Measurements from ENCODE around the gene NOP56. TPM values are rescaled to one million over a fixed set of nuclear protein-coding genes. Genes with fewer than 3 reads are reported as not detected.

NOP56 gene
- total RNA-seq, 1 donor from 2014 or later = 84.9 TPM

DNA sequence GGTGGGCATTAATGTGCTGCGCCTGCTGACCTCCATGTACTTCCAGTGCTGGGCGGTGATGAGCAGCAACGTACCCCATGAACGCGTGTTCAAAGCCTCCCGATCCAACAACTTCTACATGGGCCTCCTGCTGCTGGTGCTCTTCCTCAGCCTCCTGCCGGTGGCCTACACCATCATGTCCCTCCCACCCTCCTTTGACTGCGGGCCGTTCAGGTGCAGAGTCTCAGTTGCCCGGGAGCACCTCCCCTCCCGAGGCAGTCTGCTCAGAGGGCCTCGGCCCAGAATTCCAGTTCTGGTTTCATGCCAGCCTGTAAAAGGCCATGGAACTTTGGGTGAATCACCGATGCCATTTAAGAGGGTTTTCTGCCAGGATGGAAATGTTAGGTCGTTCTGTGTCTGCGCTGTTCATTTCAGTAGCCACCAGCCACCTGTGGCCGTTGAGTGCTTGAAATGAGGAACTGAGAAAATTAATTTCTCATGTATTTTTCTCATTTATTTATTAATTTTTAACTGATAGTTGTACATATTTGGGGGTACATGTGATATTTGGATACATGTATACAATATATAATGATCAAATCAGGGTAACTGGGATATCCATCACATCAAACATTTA is 35.2 kb upstream of the NOP56 start:
- Histone ChIP-seq H3K27me3 (ENCODE audit: low read depth) (no peaks in the 10 kb centered on the region), H3K36me3 (no peaks in the 10 kb centered on the region), H3K4me3 (no peak overlapping the region), H3K9me3 (no peaks in the 10 kb centered on the region), H3K27ac (no peak overlapping the region), H3K4me1 (no peaks in the 10 kb centered on the region)
- TF ChIP-seq, protein P1, sequence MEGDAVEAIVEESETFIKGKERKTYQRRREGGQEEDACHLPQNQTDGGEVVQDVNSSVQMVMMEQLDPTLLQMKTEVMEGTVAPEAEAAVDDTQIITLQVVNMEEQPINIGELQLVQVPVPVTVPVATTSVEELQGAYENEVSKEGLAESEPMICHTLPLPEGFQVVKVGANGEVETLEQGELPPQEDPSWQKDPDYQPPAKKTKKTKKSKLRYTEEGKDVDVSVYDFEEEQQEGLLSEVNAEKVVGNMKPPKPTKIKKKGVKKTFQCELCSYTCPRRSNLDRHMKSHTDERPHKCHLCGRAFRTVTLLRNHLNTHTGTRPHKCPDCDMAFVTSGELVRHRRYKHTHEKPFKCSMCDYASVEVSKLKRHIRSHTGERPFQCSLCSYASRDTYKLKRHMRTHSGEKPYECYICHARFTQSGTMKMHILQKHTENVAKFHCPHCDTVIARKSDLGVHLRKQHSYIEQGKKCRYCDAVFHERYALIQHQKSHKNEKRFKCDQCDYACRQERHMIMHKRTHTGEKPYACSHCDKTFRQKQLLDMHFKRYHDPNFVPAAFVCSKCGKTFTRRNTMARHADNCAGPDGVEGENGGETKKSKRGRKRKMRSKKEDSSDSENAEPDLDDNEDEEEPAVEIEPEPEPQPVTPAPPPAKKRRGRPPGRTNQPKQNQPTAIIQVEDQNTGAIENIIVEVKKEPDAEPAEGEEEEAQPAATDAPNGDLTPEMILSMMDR (IDR thresholded peaks at IDR 0.05) = no peak
- ATAC-seq (no peak), DNase-seq (no peak)
- intact Hi-C loops (cut with DNase I) = no loop called here

DNA sequence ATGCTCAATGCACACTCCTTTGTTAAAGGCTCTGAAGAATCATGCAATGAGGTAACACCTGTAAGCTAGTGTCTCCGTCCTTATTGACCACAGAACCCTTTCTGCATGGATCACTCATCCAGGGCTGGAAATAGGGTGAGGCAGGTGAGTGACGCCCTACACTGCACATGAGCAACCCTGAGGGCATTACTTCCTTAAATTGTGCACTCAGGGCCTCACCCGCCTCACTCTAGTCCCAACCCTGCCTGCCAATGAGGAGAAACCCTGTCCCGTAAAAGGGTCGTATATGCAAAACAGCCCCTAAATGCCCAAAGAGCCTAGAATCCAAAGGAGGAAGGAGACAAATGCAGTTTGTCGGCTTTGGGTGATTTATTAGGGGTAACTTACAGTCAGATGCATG is 33.6 kb upstream of the NOP56 start:
- Histone ChIP-seq H3K9me3 (no peaks in the 10 kb centered on the region), H3K36me3 (no peaks in the 10 kb centered on the region), H3K4me3 (no peak overlapping the region), H3K4me1 (no peaks in the 10 kb centered on the region), H3K27me3 (ENCODE audit: low read depth) (no peaks in the 10 kb centered on the region), H3K27ac (no peak overlapping the region)
- no peak for ATAC-seq
- intact Hi-C loops (cut with DNase I) = no loop called here
- no peak for DNase-seq
- TF ChIP-seq, protein P1 (IDR thresholded peaks at IDR 0.05) = no peak

DNA sequence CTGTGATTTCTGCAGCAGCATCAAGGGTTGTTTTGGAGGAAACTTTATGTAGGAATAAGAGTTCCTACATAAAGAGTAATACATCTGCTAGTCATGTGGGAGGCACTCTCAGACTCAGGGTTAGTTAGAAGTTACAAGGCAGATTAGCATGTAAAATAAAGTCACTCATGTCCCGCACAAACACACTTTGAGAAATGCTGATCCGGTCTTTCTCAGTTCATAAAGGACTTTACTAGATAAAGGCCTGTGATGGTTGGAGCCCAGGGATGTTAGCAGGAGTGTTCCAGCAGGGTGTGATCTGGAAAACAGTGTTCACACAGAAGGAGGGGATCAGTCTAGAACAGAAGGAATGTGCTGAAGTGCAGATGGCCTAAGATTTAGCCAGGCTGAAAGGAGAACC is 33.1 kb upstream of the NOP56 start:
- no peak for ATAC-seq
- TF ChIP-seq, protein P1 (IDR thresholded peaks at IDR 0.05) = no peak
- intact Hi-C loops (cut with DNase I) = no loop called here

DNA sequence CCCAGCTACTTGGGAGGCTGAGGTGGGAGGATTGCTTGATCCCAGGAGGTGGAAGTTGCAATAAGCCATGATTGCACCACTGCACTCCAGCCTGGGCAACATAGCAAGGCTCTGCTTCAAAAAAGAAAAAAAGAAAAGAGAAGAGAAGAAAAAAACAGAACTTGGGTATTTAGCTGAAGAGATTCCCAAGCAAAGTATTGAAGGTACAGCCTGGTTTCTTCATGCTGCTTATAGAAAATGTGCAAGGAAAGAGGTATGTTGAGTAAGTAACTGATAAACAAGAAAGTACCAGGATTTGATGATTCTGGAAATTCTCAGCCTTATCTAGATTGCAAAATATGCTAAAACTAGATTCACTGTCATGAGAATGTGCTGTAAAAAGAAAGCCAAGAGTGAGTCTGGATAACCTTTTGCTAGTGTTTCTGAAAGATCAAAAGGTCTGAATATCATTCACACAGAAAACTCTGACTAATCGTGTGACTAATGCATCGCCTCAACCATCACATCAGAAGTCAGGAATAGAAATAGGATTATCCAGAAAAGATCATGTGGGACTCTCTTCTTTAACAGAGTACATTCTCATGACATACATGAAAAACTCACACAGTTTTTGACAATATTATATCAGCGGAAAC is 32.4 kb upstream of the NOP56 start:
- intact Hi-C loops (cut with DNase I) = no loop called here
- no peak for ATAC-seq

More for the DNA sequence above, 33.1 kb upstream of the NOP56 start:
- Histone ChIP-seq H3K4me1 (no peaks in the 10 kb centered on the region), H3K9me3 (no peaks in the 10 kb centered on the region), H3K4me3 (no peak overlapping the region), H3K27me3 (ENCODE audit: low read depth) (no peaks in the 10 kb centered on the region), H3K27ac (no peak overlapping the region), H3K36me3 (no peaks in the 10 kb centered on the region)
- no peak for DNase-seq

DNA sequence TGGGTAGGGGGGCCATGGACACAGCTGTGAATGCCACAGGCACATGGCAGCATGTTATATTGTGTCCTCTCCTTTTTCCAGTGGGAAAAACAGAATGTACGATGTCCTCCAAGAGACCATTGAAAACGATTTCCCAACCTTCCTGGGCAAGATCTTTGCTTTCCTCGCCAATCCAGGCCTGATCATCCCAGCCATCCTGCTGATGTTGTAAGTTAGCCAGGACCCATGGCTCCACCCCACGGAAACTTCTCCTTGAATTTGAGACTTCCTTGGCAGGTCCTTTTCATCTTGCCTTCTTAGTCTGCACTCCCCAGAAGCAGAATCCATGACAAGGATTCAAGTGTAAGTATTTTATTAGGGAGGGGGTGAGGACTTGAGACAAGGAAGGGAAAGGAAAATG is 28.2 kb upstream of the NOP56 start:
- TF ChIP-seq, protein P1 (IDR thresholded peaks at IDR 0.05) = no peak
- peak in 1 of 2 donors; percentile 50 for ATAC-seq
- Histone ChIP-seq H3K4me1 (no peaks in the 10 kb centered on the region), H3K27me3 (ENCODE audit: low read depth) (no peaks in the 10 kb centered on the region), H3K4me3 (peak overlapping the region; percentile 4), H3K27ac (peak overlapping the region; percentile 59), H3K9me3 (peaks cover 10% of the 10 kb centered on the region), H3K36me3 (no peaks in the 10 kb centered on the region)
- intact Hi-C loops (cut with DNase I) = no loop called here
- no peak for DNase-seq

More for the DNA sequence above, 32.4 kb upstream of the NOP56 start:
- TF ChIP-seq, protein P1 (IDR thresholded peaks at IDR 0.05) = no peak
- no peak for DNase-seq
- Histone ChIP-seq H3K27me3 (ENCODE audit: low read depth) (no peaks in the 10 kb centered on the region), H3K4me3 (no peak overlapping the region), H3K9me3 (no peaks in the 10 kb centered on the region), H3K27ac (no peak overlapping the region), H3K4me1 (no peaks in the 10 kb centered on the region), H3K36me3 (no peaks in the 10 kb centered on the region)
